ENCODE results near the gene DOCK1.

DOCK1 gene

GRCh38 chr10:127157506-127158200 lies 252.4 kb downstream of the DOCK1 start:
- Histone ChIP-seq H3K27ac (ENCODE audit: low read depth, low read length) (no peak overlapping the region), H3K4me3 (ENCODE audit: low read length) (no peak overlapping the region), H3K4me1 (ENCODE audit: insufficient read depth, low read length) (no peaks in the 10 kb centered on the region), H3K9me3 (ENCODE audit: insufficient read depth, low read depth, low read length) (no peaks in the 10 kb centered on the region), H3K27me3 (ENCODE audit: insufficient read depth, low read length) (no peaks in the 10 kb centered on the region), H3K9ac (ENCODE audit: low read depth, low read length) (no peak overlapping the region), H3K36me3 (ENCODE audit: insufficient read depth, low read length) (no peaks in the 10 kb centered on the region)
- WGBS, result 68% methylated on average over 2 of the region's 2 CpGs

- Histone ChIP-seq H3K4me1 (ENCODE audit: insufficient read depth, low read length) (no peaks in the 10 kb centered on the region), H3K36me3 (ENCODE audit: insufficient read depth, low read length) (no peaks in the 10 kb centered on the region), H3K27ac (ENCODE audit: low read depth, low read length) (no peak overlapping the region), H3K27me3 (ENCODE audit: insufficient read depth, low read length) (no peaks in the 10 kb centered on the region), H3K9me3 (ENCODE audit: insufficient read depth, low read depth, low read length) (no peaks in the 10 kb centered on the region), H3K4me3 (ENCODE audit: low read length) (no peak overlapping the region), H3K9ac (ENCODE audit: low read depth, low read length) (no peak overlapping the region)
- WGBS, result 97% methylated on average over 2 of the region's 2 CpGs
Observed at GRCh38 chr10:127158662-127159061, 253.4 kb downstream of the DOCK1 start.

GRCh38 chr10:127159648-127160245 lies 254.5 kb downstream of the DOCK1 start:
- Histone ChIP-seq H3K4me3 (ENCODE audit: low read length) (no peak overlapping the region), H3K9ac (ENCODE audit: low read depth, low read length) (no peak overlapping the region), H3K36me3 (ENCODE audit: insufficient read depth, low read length) (no peaks in the 10 kb centered on the region), H3K9me3 (ENCODE audit: insufficient read depth, low read depth, low read length) (no peaks in the 10 kb centered on the region), H3K27ac (ENCODE audit: low read depth, low read length) (no peak overlapping the region), H3K27me3 (ENCODE audit: insufficient read depth, low read length) (no peaks in the 10 kb centered on the region), H3K4me1 (ENCODE audit: insufficient read depth, low read length) (no peaks in the 10 kb centered on the region)
- 93% methylated on average over 13 of the region's 13 CpGs for WGBS

GRCh38 chr10:127161482-127161881 lies 256.3 kb downstream of the DOCK1 start:
- Histone ChIP-seq H3K27me3 (ENCODE audit: insufficient read depth, low read length) (no peaks in the 10 kb centered on the region), H3K4me1 (ENCODE audit: insufficient read depth, low read length) (no peaks in the 10 kb centered on the region), H3K9ac (ENCODE audit: low read depth, low read length) (no peak overlapping the region), H3K4me3 (ENCODE audit: low read length) (no peak overlapping the region), H3K9me3 (ENCODE audit: insufficient read depth, low read depth, low read length) (no peaks in the 10 kb centered on the region), H3K36me3 (ENCODE audit: insufficient read depth, low read length) (no peaks in the 10 kb centered on the region), H3K27ac (ENCODE audit: low read depth, low read length) (no peak overlapping the region)
- 96% methylated on average over 5 of the region's 5 CpGs for WGBS

GRCh38 chr10:127162841-127163240 lies 257.6 kb downstream of the DOCK1 start:
- Histone ChIP-seq H3K36me3 (ENCODE audit: insufficient read depth, low read length) (no peaks in the 10 kb centered on the region), H3K9ac (ENCODE audit: low read depth, low read length) (no peak overlapping the region), H3K27ac (ENCODE audit: low read depth, low read length) (no peak overlapping the region), H3K4me1 (ENCODE audit: insufficient read depth, low read length) (no peaks in the 10 kb centered on the region), H3K27me3 (ENCODE audit: insufficient read depth, low read length) (no peaks in the 10 kb centered on the region), H3K9me3 (ENCODE audit: insufficient read depth, low read depth, low read length) (no peaks in the 10 kb centered on the region), H3K4me3 (ENCODE audit: low read length) (no peak overlapping the region)
- 94% methylated on average over 6 of the region's 6 CpGs for WGBS

GRCh38 chr10:127168261-127168660 lies 263.0 kb downstream of the DOCK1 start:
- no peak overlapping the region for H3K9ac ChIP-seq (ENCODE audit: low read depth, low read length)
- 95% methylated on average over 3 of the region's 3 CpGs for WGBS
- H3K4me3 ChIP-seq (ENCODE audit: low read length), result no peak overlapping the region

GRCh38 chr10:127174866-127175265 lies 269.6 kb downstream of the DOCK1 start:
- H3K36me3 ChIP-seq (ENCODE audit: insufficient read depth, low read length), result no peaks in the 10 kb centered on the region
- no peaks in the 10 kb centered on the region for H3K27me3 ChIP-seq (ENCODE audit: insufficient read depth, low read length)
- H3K9me3 ChIP-seq (ENCODE audit: insufficient read depth, low read depth, low read length), result no peaks in the 10 kb centered on the region
- no peak overlapping the region for H3K9ac ChIP-seq (ENCODE audit: low read depth, low read length)
- no peaks in the 10 kb centered on the region for H3K4me1 ChIP-seq (ENCODE audit: insufficient read depth, low read length)
- WGBS, result 92% methylated on average over 8 of the region's 8 CpGs
- H3K27ac ChIP-seq (ENCODE audit: low read depth, low read length), result no peak overlapping the region
- H3K4me3 ChIP-seq (ENCODE audit: low read length), result no peak overlapping the region

More at GRCh38 chr10:127168261-127168660, 263.0 kb downstream of the DOCK1 start:
- no peaks in the 10 kb centered on the region for H3K36me3 ChIP-seq (ENCODE audit: insufficient read depth, low read length)
- no peak overlapping the region for H3K27ac ChIP-seq (ENCODE audit: low read depth, low read length)
- H3K27me3 ChIP-seq (ENCODE audit: insufficient read depth, low read length), result no peaks in the 10 kb centered on the region
- H3K9me3 ChIP-seq (ENCODE audit: insufficient read depth, low read depth, low read length), result no peaks in the 10 kb centered on the region
- no peaks in the 10 kb centered on the region for H3K4me1 ChIP-seq (ENCODE audit: insufficient read depth, low read length)

- Histone ChIP-seq H3K27me3 (ENCODE audit: insufficient read depth, low read length) (no peaks in the 10 kb centered on the region), H3K9me3 (ENCODE audit: insufficient read depth, low read depth, low read length) (no peaks in the 10 kb centered on the region), H3K9ac (ENCODE audit: low read depth, low read length) (no peak overlapping the region), H3K27ac (ENCODE audit: low read depth, low read length) (no peak overlapping the region), H3K36me3 (ENCODE audit: insufficient read depth, low read length) (no peaks in the 10 kb centered on the region), H3K4me1 (ENCODE audit: insufficient read depth, low read length) (no peaks in the 10 kb centered on the region), H3K4me3 (ENCODE audit: low read length) (no peak overlapping the region)
- 96% methylated on average over 40 of the region's 40 CpGs for WGBS
Observed at GRCh38 chr10:127175357-127176110, 270.3 kb downstream of the DOCK1 start.

- Histone ChIP-seq H3K27me3 (ENCODE audit: insufficient read depth, low read length) (no peaks in the 10 kb centered on the region), H3K9me3 (ENCODE audit: insufficient read depth, low read depth, low read length) (no peaks in the 10 kb centered on the region), H3K36me3 (ENCODE audit: insufficient read depth, low read length) (no peaks in the 10 kb centered on the region), H3K27ac (ENCODE audit: low read depth, low read length) (no peak overlapping the region), H3K4me1 (ENCODE audit: insufficient read depth, low read length) (no peaks in the 10 kb centered on the region), H3K9ac (ENCODE audit: low read depth, low read length) (no peak overlapping the region), H3K4me3 (ENCODE audit: low read length) (no peak overlapping the region)
- WGBS, result 95% methylated on average over 16 of the region's 16 CpGs
Observed at GRCh38 chr10:127176649-127177048, 271.4 kb downstream of the DOCK1 start.

- H3K36me3 ChIP-seq (ENCODE audit: insufficient read depth, low read length), result no peaks in the 10 kb centered on the region
- no peaks in the 10 kb centered on the region for H3K27me3 ChIP-seq (ENCODE audit: insufficient read depth, low read length)
- no peak overlapping the region for H3K4me3 ChIP-seq (ENCODE audit: low read length)
- no peak overlapping the region for H3K27ac ChIP-seq (ENCODE audit: low read depth, low read length)
- H3K4me1 ChIP-seq (ENCODE audit: insufficient read depth, low read length), result no peaks in the 10 kb centered on the region
- no peaks in the 10 kb centered on the region for H3K9me3 ChIP-seq (ENCODE audit: insufficient read depth, low read depth, low read length)
- WGBS, result 96% methylated on average over 6 of the region's 6 CpGs
- H3K9ac ChIP-seq (ENCODE audit: low read depth, low read length), result no peak overlapping the region
Observed at GRCh38 chr10:127179612-127180250, 274.5 kb downstream of the DOCK1 start.

GRCh38 chr10:127182161-127182560 lies 276.9 kb downstream of the DOCK1 start:
- H3K27me3 ChIP-seq (ENCODE audit: insufficient read depth, low read length), result no peaks in the 10 kb centered on the region
- H3K36me3 ChIP-seq (ENCODE audit: insufficient read depth, low read length), result no peaks in the 10 kb centered on the region
- WGBS, result 93% methylated on average over 4 of the region's 4 CpGs
- H3K4me1 ChIP-seq (ENCODE audit: insufficient read depth, low read length), result no peaks in the 10 kb centered on the region
- H3K27ac ChIP-seq (ENCODE audit: low read depth, low read length), result no peak overlapping the region
- H3K9ac ChIP-seq (ENCODE audit: low read depth, low read length), result no peak overlapping the region
- no peaks in the 10 kb centered on the region for H3K9me3 ChIP-seq (ENCODE audit: insufficient read depth, low read depth, low read length)
- H3K4me3 ChIP-seq (ENCODE audit: low read length), result no peak overlapping the region
